OCI-LY1 (cell line): ENCODE data around the gene C6orf141.

Source experiments
- CTCF ChIP-seq: fragments of 200-600 bp; sonication (generic), shearing (Covaris generic); IDR thresholded peaks from 2 replicates; pipeline ENCODE4 v1.5.1; 2017; ENCODE audit warnings: mild to moderate bottlenecking, antibody characterized with exemption, low read length, moderate library complexity, mixed read lengths
- EZH2 ChIP-seq: fragments of 200-600 bp; sonication (generic), shearing (Covaris generic); IDR thresholded peaks from 2 replicates; pipeline ENCODE4 v1.8.0; 2017; ENCODE audit warnings: borderline replicate concordance, mixed run types, mild to moderate bottlenecking, antibody characterized with exemption, low read length, moderate library complexity, mixed read lengths

- TF ChIP-seq EZH2 (no peak), CTCF (no peak)
Measured at GRCh38 chr6:49558238-49558637, 7.8 kb downstream of the C6orf141 start.
